H9 (cell line): ENCODE measurements around the gene CAPN12. TPM values are rescaled to one million over a fixed set of nuclear protein-coding genes. Genes with fewer than 3 reads are reported as not detected.

Experiments used
- DNase-seq: peaks from one replicate; pipeline ENCODE4 v3.0.0-alpha.2; 2017
- H2AFZ ChIP-seq: one replicate; pipeline ENCODE4 v1.6.1; 2013; ENCODE audit warnings: mild to moderate bottlenecking, low read length, control low read depth, moderate library complexity
- H2AK5ac ChIP-seq: 2 replicates; pipeline ENCODE4 v1.6.1; 2013; ENCODE audit warnings: low read length, control low read depth, mixed read lengths; ENCODE audit not compliant: insufficient read length
- H2BK120ac ChIP-seq: one replicate; pipeline ENCODE4 v1.6.1; 2013; ENCODE audit warnings: low read depth, mild to moderate bottlenecking, low read length, control low read depth, inconsistent platforms; ENCODE audit not compliant: poor library complexity, severe bottlenecking
- H2BK12ac ChIP-seq: 2 replicates; pipeline ENCODE4 v1.6.1; 2013; ENCODE audit warnings: low read length, control low read depth, mixed read lengths, low read depth; ENCODE audit not compliant: insufficient read length
- H2BK15ac ChIP-seq: 2 replicates; pipeline ENCODE4 v1.6.1; 2013; ENCODE audit warnings: low read depth, low read length, control low read depth
- H2BK20ac ChIP-seq: one replicate; pipeline ENCODE4 v1.6.1; 2013; ENCODE audit warnings: low read depth, mild to moderate bottlenecking, low read length, control low read depth, inconsistent platforms; ENCODE audit not compliant: poor library complexity, severe bottlenecking
- H2BK5ac ChIP-seq: 2 replicates; pipeline ENCODE4 v1.6.1; 2013; ENCODE audit warnings: low read length, control low read depth, mixed read lengths; ENCODE audit not compliant: insufficient read length
- H3K14ac ChIP-seq: 2 replicates; pipeline ENCODE4 v1.6.1; 2013; ENCODE audit warnings: low read length, control low read depth; ENCODE audit not compliant: insufficient read depth
- H3K18ac ChIP-seq: 2 replicates; pipeline ENCODE4 v1.6.1; 2013; ENCODE audit warnings: low read depth, mild to moderate bottlenecking, mixed read lengths, low read length, control low read depth; ENCODE audit not compliant: insufficient read length
- H3K23ac ChIP-seq: 2 replicates; pipeline ENCODE4 v1.6.1; 2013; ENCODE audit warnings: low read length, control low read depth, mixed read lengths, low read depth; ENCODE audit not compliant: insufficient read length
- H3K23me2 ChIP-seq: 2 replicates; pipeline ENCODE4 v1.6.1; 2013; ENCODE audit warnings: low read depth, mild to moderate bottlenecking, mixed read lengths, low read length, control low read depth; ENCODE audit not compliant: insufficient read length, poor library complexity, severe bottlenecking
- H3K27ac ChIP-seq: 2 replicates; pipeline ENCODE4 v1.5.1; 2013; ENCODE audit warnings: low read length, control low read depth, mixed read lengths, low read depth; ENCODE audit not compliant: insufficient read length
- H3K27me3 ChIP-seq: 2 replicates; pipeline ENCODE4 v1.6.1; 2013; ENCODE audit warnings: low read length, control low read depth, inconsistent platforms; ENCODE audit not compliant: insufficient read depth
- H3K4ac ChIP-seq: 2 replicates; pipeline ENCODE4 v1.6.1; 2013; ENCODE audit warnings: low read depth, mild to moderate bottlenecking, control low read depth, inconsistent platforms, low read length, moderate library complexity
- H3K4me1 ChIP-seq: 2 replicates; pipeline ENCODE4 v1.6.1; 2013; ENCODE audit warnings: low read length, control low read depth, inconsistent platforms; ENCODE audit not compliant: insufficient read depth
- H3K4me2 ChIP-seq: 2 replicates; pipeline ENCODE4 v1.6.1; 2013; ENCODE audit warnings: low read length, control low read depth, mixed read lengths; ENCODE audit not compliant: insufficient read length, insufficient read depth
- H3K56ac ChIP-seq: 2 replicates; pipeline ENCODE4 v1.6.1; 2013; ENCODE audit warnings: low read depth, mild to moderate bottlenecking, mixed read lengths, low read length, control low read depth; ENCODE audit not compliant: insufficient read length
- H3K79me1 ChIP-seq: 2 replicates; pipeline ENCODE4 v1.6.1; 2013; ENCODE audit warnings: low read depth, mild to moderate bottlenecking, moderate library complexity, low read length, control low read depth, inconsistent platforms; ENCODE audit not compliant: insufficient read depth, poor library complexity, severe bottlenecking
- H3K79me2 ChIP-seq: 2 replicates; pipeline ENCODE4 v1.6.1; 2013; ENCODE audit warnings: low read length, control low read depth, inconsistent platforms; ENCODE audit not compliant: insufficient read depth
- H3K9ac ChIP-seq: 2 replicates; pipeline ENCODE4 v1.6.1; 2013; ENCODE audit warnings: low read length, control low read depth, mixed read lengths; ENCODE audit not compliant: insufficient read length; ENCODE audit errors: extremely low read depth
- H3K9me3 ChIP-seq: one replicate; pipeline ENCODE4 v1.6.1; 2013; ENCODE audit warnings: low read depth, low read length, inconsistent platforms; ENCODE audit not compliant: control insufficient read depth
- H3T11ph ChIP-seq: one replicate; pipeline ENCODE4 v1.6.1; 2013; ENCODE audit warnings: mild to moderate bottlenecking, low read length, control low read depth, inconsistent platforms
- H4K20me1 ChIP-seq: one replicate; pipeline ENCODE4 v1.6.1; 2013; ENCODE audit not compliant: control insufficient read depth, insufficient read length, insufficient read depth
- H4K5ac ChIP-seq: 2 replicates; pipeline ENCODE4 v1.6.1; 2013; ENCODE audit warnings: low read depth, mild to moderate bottlenecking, mixed read lengths, low read length, control low read depth; ENCODE audit not compliant: insufficient read length
- H4K8ac ChIP-seq: replicated peaks from 2 replicates; pipeline ENCODE4 v1.6.1; 2013; ENCODE audit warnings: low read length, control low read depth, mixed read lengths, low read depth; ENCODE audit not compliant: insufficient read length
- H4K91ac ChIP-seq: 2 replicates; pipeline ENCODE4 v1.6.1; 2013; ENCODE audit warnings: low read depth, mild to moderate bottlenecking, moderate library complexity, mixed read lengths, low read length, control low read depth; ENCODE audit not compliant: insufficient read length
- H3K27ac Mint-ChIP-seq, 3 experiments: 2 replicates in 2 of 3; 3 replicates in 1 of 3; pipeline ENCODE4 v1.8.0; 2020 to 2021; ENCODE audit warnings: mixed read lengths in 3 of 3, mild to moderate bottlenecking in 1 of 3, moderate library complexity in 1 of 3
- H3K27me3 Mint-ChIP-seq: 2 replicates; pipeline ENCODE4 v1.8.0; 2021; ENCODE audit warnings: low read depth, mild to moderate bottlenecking, moderate library complexity, mixed read lengths
- H3K36me3 Mint-ChIP-seq, 3 experiments: 2 replicates in 2 of 3; 3 replicates in 1 of 3; pipeline ENCODE4 v1.8.0; 2020 to 2021; ENCODE audit warnings: low read depth in 3 of 3, mixed read lengths in 3 of 3; ENCODE audit not compliant: insufficient read depth in 1 of 3
- H3K4me1 Mint-ChIP-seq, 2 experiments: 2 replicates each; pipeline ENCODE4 v1.8.0; 2020; ENCODE audit warnings: mixed read lengths in 2 of 2
- H3K4me3 Mint-ChIP-seq, 2 experiments: 2 replicates in 1 of 2; 3 replicates in 1 of 2; pipeline ENCODE4 v1.8.0; 2020 to 2021; ENCODE audit warnings: mild to moderate bottlenecking in 2 of 2, mixed read lengths in 2 of 2, moderate library complexity in 1 of 2
- H3K9me3 Mint-ChIP-seq, 2 experiments: 2 replicates in 1 of 2; 3 replicates in 1 of 2; pipeline ENCODE4 v1.8.0; 2020; ENCODE audit warnings: mild to moderate bottlenecking in 2 of 2, mixed read lengths in 2 of 2, moderate library complexity in 1 of 2
- CTCF ChIP-seq: fragments of 200-600 bp; sonication (generic); conservative IDR thresholded peaks from 3 replicates; pipeline ENCODE4 v1.8.0; 2021; ENCODE audit warnings: antibody characterized with exemption, mild to moderate bottlenecking
- WGBS: extraction: QIAGEN DNeasy Blood & Tissue Kit; methylation state at CpG from one replicate; pipeline ENCODE4 v1.1.7; 2013; ENCODE audit warnings: missing lambda C conversion rate, low lambda C conversion rate, mixed read lengths; ENCODE audit not compliant: insufficient read length; ENCODE audit errors: extremely low coverage; 5-methylcytosine and 5-hydroxymethylcytosine counted together
- total RNA-seq: library from RNA; stranded (reverse); gene quantifications from 2 replicates; pipeline ENCODE4 v1.2.1, GENCODE V29; 2021

Gene CAPN12
- total RNA-seq, 1 experiment from 2014 or later, result 10.5 TPM

DNA sequence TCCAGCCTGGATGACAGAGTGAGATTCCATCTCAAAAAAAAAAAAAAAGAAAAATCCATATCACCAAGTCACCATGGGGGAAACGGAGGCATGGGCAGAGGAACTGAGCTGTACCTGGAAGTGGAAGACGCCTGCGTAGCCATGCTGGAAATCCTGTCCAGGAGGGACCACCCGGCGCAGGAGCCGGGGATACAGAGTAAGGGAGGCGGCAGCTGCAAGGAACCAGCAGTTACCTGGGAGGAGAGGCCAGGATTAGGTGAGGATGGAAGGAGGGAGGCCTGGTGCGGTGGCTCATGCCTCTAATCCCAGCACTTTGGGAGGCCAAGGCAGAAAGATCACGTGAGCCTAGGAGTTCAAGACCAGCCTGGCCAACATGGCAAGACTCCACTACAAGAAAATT lies 2.0 kb downstream of the CAPN12 start:
- Histone ChIP-seq H3K9me3 (no peaks in the 10 kb centered on the region), H3K18ac (no peak overlapping the region), H3T11ph (no peak overlapping the region), H2AK5ac (no peak overlapping the region), H2BK5ac (no peak overlapping the region), H2AFZ (no peak overlapping the region), H3K23ac (no peak overlapping the region), H2BK12ac (no peak overlapping the region), H3K79me2 (no peaks in the 10 kb centered on the region), H2BK20ac (no peak overlapping the region), H4K91ac (no peak overlapping the region), H3K56ac (no peak overlapping the region), H3K4ac (no peak overlapping the region), H2BK120ac (no peak overlapping the region), H4K5ac (no peak overlapping the region), H3K23me2 (no peaks in the 10 kb centered on the region), H3K79me1 (no peaks in the 10 kb centered on the region), H3K4me2 (no peak overlapping the region), H4K8ac (no peak overlapping the region), H4K20me1 (no peaks in the 10 kb centered on the region), H3K14ac (no peak overlapping the region), H3K27me3 (no peaks in the 10 kb centered on the region; the same call in 1 of the 2 replicates), H3K9ac (no peak overlapping the region), H2BK15ac (no peak overlapping the region), H3K4me1 (no peaks in the 10 kb centered on the region), H3K27ac (no peak overlapping the region)
- no peak for DNase-seq
- TF ChIP-seq CTCF, result no peak
- H3K27ac Mint-ChIP-seq, result no peak overlapping the region
- peaks cover 0 to 6% (median 0%) of the 10 kb centered on the region in 3 experiments; a peak in 3 of 7 replicates for H3K36me3 Mint-ChIP-seq
- H3K9me3 Mint-ChIP-seq, result no peaks in the 10 kb centered on the region; a peak in 1 of 5 replicates
- H3K4me1 Mint-ChIP-seq, result peaks cover 2 to 11% of the 10 kb centered on the region in 2 experiments; a peak in 2 of 4 replicates
- no peak overlapping the region for H3K4me3 Mint-ChIP-seq
- no CpG with 5 or more reads among the region's 9 CpGs for WGBS
- H3K27me3 Mint-ChIP-seq, result peaks cover 29% of the 10 kb centered on the region
